ENCODE results near the gene HS3ST5.

Gene HS3ST5

GRCh38 chr6:114287461-114287860 lies 55.4 kb downstream of the HS3ST5 start:
- TF ChIP-seq CTCF (IDR thresholded peaks at IDR 0.05; ENCODE audit: insufficient read depth, low read length, missing control alignments) = no peak
- no peak overlapping the region for H3K4me3 ChIP-seq (ENCODE audit: low read depth, low read length)
- ChIA-PET CTCF (interaction anchor here (2.7 kb wide), 1 partner anchor 17 kb away, joined by 11 read pairs; no protein-coding TSS in a partner anchor), POLR2A (no interaction called here)
- no peak for DNase-seq (ENCODE audit: low read depth, low spot score)

- POLR2A ChIA-PET = no interaction called here
- CTCF ChIA-PET = no interaction called here
- no peak for TF ChIP-seq CTCF (IDR thresholded peaks at IDR 0.05; ENCODE audit: insufficient read depth, low read length, missing control alignments)
- no peak for DNase-seq (ENCODE audit: low read depth, low spot score)
- H3K4me3 ChIP-seq (ENCODE audit: low read depth, low read length) = no peak overlapping the region
These were observed 56.6 kb downstream of the HS3ST5 start for GRCh38 chr6:114286211-114286610.

DNA sequence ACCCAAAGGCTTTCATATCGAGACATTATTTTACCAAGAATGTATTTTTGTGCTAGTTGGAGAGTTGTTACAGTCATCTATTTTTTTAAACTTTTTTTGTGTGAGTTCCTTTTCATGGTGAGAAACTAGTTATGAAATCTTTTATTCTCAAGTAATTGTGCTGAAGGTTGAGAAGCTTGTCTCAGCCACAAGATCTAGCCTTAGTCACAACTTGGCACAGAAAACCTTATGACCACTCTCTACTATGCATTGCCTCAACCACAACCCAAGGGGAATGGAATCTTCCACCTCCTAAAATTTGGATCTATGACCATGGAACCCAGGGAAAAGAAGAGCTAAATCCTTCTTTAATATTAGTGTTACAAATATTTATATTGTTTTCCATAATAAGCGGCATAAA lies 58.5 kb downstream of the HS3ST5 start:
- H3K4me3 ChIP-seq (ENCODE audit: low read depth, low read length) = no peak overlapping the region
- CTCF ChIA-PET = interaction anchor here (1.3 kb wide), 1 partner anchor 20 kb away, joined by 4 read pairs; no protein-coding TSS in a partner anchor
- POLR2A ChIA-PET = no interaction called here
- TF ChIP-seq CTCF (IDR thresholded peaks at IDR 0.05; ENCODE audit: insufficient read depth, low read length, missing control alignments) = no peak
- DNase-seq (ENCODE audit: low read depth, low spot score) = no peak

GRCh38 chr6:114282292-114282691 lies 60.5 kb downstream of the HS3ST5 start:
- no peak for DNase-seq (ENCODE audit: low read depth, low spot score)
- TF ChIP-seq CTCF (IDR thresholded peaks at IDR 0.05; ENCODE audit: insufficient read depth, low read length, missing control alignments) = no peak
- POLR2A ChIA-PET = no interaction called here
- H3K4me3 ChIP-seq (ENCODE audit: low read depth, low read length) = no peak overlapping the region
- CTCF ChIA-PET = interaction anchor here (1.5 kb wide), 1 partner anchor 21 kb away, joined by 4 read pairs; no protein-coding TSS in a partner anchor

DNA sequence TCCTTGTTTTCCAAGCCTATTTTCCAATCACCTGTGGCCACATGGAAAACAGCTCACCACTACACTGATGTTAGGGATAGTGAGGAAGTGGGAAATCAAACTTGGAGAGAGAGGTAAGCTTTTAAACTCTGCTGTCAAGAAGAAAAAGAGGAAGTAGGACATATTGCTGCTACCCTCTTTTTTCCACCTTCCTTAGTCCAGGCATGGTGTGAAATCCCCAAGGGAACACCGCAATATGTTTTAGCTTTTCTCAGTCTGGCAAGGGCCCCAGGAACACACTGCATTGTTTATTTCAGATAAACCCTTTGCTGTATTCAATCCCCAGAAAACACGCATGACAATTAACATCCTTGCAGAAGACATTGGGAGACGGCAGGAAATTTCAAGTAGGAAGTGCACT lies 61.3 kb downstream of the HS3ST5 start:
- ChIA-PET CTCF (interaction anchor here (1.2 kb wide), 1 partner anchor 22 kb away, joined by 3 read pairs; no protein-coding TSS in a partner anchor), POLR2A (no interaction called here)
- DNase-seq (ENCODE audit: low read depth, low spot score) = no peak
- TF ChIP-seq CTCF (IDR thresholded peaks at IDR 0.05; ENCODE audit: insufficient read depth, low read length, missing control alignments) = no peak
- H3K4me3 ChIP-seq (ENCODE audit: low read depth, low read length) = no peak overlapping the region

DNA sequence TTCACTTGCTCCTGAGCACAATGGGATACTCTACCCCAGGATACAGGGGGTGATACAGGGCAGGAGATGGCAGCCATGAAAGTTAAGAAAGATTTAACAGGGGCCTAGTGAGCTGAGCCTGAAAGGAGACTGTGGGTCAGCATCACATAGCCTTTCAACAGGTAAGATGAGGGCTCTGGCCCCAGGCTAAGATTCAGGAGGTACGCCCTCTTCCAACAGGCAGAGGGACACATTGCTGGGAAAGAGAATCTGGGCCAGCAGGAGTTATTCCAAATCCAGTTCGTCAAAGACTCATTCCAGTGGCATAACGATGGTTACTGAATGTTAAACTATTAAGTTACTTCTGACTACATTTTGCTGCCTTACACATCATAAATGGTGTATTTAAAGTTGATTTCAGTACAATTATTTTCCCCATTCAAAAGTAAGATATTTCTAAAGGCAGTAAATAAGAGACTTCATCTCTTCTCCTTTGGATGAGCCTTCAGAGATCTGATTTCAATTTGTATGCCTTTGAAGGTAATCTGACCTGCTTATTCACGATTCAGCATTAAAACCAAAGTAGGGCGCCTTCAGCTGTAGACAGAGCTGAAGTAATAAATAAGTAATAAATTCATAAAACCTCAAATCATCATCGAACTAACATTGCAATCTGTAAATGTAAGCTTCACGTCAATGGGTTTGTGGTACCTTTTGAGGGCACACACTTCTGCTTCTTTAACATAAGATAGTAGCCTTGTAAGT lies 62.4 kb downstream of the HS3ST5 start:
- CTCF ChIA-PET = interaction anchor here (0.9 to 1.2 kb wide), 2 partner anchors 23 to 24 kb away, joined by 3 read pairs; no protein-coding TSS in a partner anchor

More for the DNA sequence above, 62.4 kb downstream of the HS3ST5 start:
- H3K4me3 ChIP-seq (ENCODE audit: low read depth, low read length) = no peak overlapping the region
- POLR2A ChIA-PET = no interaction called here
- no peak for DNase-seq (ENCODE audit: low read depth, low spot score)
- TF ChIP-seq CTCF (IDR thresholded peaks at IDR 0.05; ENCODE audit: insufficient read depth, low read length, missing control alignments) = no peak

Measured in AG04449 (cell line).